NCI-H1105 (cell line): ENCODE data around the gene PACSIN3.

Experiments
- DNase-seq: peaks from one replicate; lab custom pipeline; 2025; lab: John Stamatoyannopoulos, UW

PACSIN3 gene

GRCh38 chr11:47152953-47153950, 33.0 kb downstream of the PACSIN3 start:
- DNase-seq, result peak; percentile 64

- DNase-seq, result no peak
Measured at GRCh38 chr11:47152126-47152952, 33.9 kb downstream of the PACSIN3 start.

DNA sequence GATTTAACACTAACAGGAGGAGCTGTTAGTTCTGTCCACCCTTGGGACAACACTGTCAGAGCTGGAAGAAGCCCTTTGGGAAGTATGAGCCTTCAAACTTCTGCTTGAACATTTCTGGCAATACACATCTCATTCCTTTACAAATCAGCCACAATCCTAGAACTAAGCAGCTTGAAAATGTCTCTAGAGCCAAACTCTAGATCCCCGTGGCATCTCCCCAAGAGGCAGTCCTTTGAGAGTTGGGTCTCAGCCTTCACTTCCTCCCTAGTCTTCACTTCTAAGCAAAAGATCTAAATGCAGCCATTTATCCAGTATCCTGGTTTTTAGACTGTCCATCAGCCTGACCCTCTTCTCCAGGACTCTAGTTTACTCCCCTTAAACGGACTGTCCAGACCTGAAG, 36.5 kb downstream of the PACSIN3 start:
- DNase-seq, result no peak

DNA sequence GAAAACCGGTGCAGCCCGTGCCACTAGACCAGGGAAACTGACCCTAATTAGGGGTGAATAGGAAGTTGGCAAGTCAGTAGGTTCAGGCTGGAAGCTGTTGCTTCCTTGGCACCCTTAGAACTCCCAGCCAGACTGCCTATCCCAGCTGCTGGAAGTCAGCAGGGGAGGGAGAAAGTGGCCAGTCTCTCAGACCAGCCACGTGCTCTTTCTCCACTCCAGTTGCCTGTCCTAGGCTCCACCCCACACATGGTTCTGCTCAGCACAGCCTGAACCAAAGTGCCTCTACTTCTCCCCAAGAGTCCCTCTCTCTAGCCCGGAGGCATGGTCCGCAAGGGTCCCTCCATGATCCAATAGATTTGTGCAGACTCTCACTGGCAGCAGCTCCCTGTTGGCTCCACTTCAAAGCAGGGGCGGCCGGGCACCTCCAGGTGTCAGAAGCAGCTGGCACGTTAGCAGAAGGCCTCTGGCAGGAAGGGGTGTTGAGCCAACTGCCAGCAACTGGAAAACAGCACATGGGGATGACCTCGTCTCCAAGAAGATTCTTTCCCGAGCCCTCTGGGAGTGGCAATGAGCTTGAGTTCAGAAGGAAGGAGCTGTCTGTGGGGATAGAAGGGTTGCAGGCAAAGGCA, 37.2 kb downstream of the PACSIN3 start:
- DNase-seq, result peak; percentile 32

DNA sequence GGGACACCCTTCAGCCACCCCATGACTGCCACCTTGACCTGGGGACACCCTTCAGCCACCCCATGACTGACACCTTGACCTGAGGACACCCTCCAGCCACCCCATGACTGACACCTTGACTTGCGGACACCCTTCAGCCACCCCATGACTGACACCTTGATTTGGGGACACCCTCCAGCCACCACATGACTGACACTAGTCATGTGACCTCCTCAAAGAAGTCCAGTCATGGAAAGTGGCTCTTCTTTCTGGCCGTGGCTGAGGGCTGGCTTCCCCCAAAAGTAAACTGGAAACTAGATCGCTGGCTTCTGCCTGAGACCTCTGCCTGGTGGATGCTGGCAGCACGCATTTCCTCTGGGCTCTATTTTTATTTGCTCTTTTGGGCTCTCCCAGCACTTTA, 38.0 kb downstream of the PACSIN3 start:
- DNase-seq, result no peak

DNA sequence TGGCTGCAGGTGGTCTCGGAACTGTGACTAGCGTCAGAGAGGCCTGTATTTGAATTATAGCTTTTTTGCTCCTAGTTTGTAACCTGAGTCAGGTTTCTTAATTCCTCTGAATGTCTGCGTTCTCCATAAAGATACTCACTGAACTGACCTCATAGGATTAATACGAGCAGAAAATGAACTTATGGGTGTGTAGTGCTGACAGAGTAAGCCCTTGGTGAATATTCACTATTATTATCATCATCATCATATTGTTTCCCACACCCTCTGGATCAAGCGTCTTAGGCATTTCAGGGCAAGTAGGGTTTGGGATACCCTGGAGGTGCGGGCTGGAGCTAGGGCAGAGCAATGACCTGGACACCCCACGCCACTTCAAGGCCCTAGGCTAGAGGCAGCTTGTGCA, 38.6 kb downstream of the PACSIN3 start:
- no peak for DNase-seq

- DNase-seq, result no peak
Measured at GRCh38 chr11:47147250-47147649, 39.0 kb downstream of the PACSIN3 start.

GRCh38 chr11:47144541-47144940, 41.7 kb downstream of the PACSIN3 start:
- no peak for DNase-seq

DNA sequence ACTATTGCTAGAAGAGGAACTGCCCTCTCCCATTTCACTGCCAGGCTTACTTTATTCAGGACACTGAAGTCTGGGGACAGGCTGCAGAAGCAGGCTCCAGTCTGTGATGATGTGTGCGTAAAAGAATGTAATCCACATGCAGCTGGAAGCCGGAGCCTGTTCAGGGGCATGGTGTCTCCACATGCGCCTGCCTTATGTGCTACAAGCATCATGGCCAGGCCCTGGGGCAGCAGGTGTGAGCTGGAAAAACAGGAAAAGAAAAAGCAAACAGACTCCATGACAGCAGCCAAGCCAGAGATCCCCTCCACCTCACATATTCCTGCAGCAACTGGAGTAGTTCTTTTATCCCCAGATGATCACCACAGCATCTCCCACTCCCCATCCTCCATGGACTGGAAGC, 42.9 kb downstream of the PACSIN3 start:
- no peak for DNase-seq

DNA sequence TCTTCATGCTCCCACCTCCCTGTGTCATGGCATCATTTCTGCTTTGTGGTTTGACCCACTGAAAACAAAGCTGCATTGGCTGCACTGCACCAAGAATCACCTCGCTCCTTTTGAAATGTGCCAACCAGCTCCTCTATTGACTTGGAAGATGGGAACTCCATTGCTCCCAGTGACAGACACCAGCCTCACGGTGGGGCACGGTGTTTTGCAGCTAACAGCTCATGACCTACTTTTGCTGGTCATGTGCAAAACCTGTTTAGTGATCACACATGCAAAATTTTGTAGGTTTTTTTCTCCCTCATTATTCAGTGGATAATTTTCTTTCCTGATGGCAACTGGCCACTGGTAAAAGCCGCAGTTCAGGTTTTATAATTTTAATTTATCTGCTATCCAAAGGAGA, 46.4 kb downstream of the PACSIN3 start:
- no peak for DNase-seq

DNA sequence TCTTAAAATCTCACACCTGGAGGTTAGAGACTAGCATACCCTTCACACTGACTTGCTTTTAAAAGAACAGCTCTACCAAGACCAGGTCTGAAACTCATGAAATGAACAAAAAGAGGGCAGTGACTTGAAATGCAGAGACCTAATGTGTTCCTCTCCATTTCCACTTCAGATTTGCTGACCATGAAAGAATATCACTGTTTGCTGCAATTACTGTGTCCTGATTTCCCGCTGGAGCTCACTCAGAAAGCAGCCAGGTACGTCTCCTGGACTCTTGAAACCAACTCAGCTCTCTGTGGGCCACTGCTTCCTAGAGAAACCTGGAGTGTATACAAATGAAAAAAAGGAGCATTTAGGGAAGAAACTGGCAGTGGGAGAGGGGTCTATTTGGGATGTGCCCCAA, 48.8 kb downstream of the PACSIN3 start:
- DNase-seq, result no peak

DNA sequence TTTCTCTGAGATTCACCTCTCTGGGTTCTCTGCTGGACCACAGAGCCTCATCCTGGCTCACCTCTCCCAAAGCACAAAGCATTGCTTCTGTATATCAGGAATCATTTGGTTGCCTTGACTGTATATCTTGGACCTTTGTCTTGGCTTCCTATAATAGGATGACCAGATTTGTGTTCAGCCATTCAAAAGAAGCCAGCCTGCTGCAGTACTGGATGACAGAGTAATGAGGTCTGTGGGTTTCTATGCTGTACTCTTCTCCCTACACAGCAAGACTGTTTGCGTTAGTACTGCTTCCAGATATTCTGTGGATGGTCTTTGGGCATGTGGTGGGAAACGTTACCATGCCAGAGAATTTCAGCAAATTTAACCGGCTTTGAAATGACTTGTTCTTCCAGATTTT, 49.3 kb downstream of the PACSIN3 start:
- no peak for DNase-seq

- no peak for DNase-seq
Measured at GRCh38 chr11:47136327-47136726, 49.9 kb downstream of the PACSIN3 start.

GRCh38 chr11:47132981-47133380, 53.3 kb downstream of the PACSIN3 start:
- no peak for DNase-seq

DNA sequence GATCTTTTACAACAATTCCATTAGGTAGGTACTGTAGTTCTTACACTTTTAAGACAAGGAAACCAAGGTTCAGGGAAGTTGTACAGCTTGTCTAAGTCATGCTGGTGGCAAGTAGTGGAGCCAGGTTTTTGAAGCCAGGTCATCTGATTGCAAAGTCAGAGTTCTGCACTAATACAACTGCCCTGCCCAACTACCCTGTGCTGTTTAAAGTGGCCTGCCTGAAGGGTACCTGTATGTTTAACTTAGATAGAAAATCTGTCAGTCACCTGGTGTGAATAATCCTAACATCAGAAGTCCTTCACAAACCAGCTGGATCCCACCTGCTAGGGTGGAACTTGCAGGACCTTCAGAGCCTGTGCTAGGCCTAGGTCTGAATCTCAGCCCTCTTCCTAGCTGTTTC, 53.7 kb downstream of the PACSIN3 start:
- no peak for DNase-seq

- no peak for DNase-seq
Measured at GRCh38 chr11:47131136-47131535, 55.1 kb downstream of the PACSIN3 start.

- DNase-seq, result peak; percentile 13
Measured at GRCh38 chr11:47130543-47130942, 55.7 kb downstream of the PACSIN3 start.
